HG03097 (cell line): Measurements from ENCODE around the gene PHF2.
"Not testable (repeated sequence)": the region's sequence is repeated elsewhere in the genome, so short reads cannot be mapped to it uniquely, and the experiment has no call there.

Experiments used
- ATAC-seq: cut with Tn5 transposase; IDR thresholded peaks from one replicate; pipeline ENCODE4 v1.9.1; 2021; ENCODE audit not compliant: unreplicated experiment, low FRiP score

The PHF2 gene

DNA sequence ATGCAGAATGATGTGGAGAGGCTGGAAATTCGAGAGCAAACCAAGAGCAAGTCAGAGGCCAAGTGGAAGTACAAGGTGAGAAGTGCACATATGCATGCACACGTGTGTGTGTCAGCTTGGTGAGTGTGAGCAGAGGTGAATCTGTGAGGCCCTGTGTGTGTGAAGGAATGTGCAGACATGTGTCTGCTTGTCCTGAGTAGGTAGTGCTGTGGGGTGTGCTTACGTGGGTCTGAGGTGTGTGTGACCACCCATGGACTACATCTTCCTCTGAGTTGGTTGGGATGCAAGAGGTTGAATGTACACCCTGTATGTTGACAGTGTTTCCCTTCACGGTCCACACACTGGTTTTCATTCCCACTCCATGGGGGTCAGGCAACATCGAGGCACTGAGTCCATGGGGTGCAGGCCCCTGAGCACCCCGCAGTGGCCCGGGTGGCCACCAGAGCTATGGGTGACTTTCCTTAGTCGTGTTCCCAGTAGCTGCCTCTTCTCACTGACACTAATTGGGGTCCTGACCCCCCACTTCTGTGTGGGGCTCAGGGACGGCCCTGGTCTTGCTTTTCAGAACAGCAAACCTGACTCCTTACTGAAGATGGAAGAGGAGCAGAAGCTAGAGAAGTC, 86.7 kb downstream of the PHF2 start:
- no peak for ATAC-seq

DNA sequence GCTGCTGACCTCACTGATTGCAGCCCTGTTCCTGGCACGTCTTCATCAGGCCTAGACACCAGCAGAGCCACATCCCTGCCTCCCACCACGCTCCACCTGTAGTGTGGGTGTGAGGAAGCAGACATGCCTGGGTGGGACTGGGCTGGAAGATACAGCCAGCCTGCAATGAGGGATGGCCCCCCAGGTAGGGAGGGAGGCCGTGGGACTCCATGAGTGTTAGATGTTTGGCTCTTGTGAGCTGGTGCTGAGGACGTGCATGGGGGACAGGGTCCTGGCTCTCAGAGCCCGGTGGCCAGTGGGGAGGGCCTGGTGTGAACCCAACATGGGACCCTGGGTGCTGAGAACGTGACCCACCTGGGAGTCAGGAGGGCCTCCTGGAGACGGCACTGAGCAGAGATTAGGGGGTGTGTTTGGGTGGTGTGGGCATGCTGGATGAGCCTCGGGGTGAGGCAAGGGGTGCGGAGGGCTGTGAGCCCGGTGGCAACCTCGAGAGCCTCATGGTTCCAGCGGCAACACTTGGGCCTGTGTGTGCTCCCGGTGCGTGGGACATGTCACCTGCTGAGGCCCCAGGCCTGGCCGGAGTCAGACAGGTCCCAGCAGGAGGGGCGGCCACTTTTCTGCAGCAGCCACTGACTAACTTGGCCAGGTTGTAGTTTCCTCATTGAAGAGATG, 87.6 kb downstream of the PHF2 start:
- ATAC-seq = no peak

DNA sequence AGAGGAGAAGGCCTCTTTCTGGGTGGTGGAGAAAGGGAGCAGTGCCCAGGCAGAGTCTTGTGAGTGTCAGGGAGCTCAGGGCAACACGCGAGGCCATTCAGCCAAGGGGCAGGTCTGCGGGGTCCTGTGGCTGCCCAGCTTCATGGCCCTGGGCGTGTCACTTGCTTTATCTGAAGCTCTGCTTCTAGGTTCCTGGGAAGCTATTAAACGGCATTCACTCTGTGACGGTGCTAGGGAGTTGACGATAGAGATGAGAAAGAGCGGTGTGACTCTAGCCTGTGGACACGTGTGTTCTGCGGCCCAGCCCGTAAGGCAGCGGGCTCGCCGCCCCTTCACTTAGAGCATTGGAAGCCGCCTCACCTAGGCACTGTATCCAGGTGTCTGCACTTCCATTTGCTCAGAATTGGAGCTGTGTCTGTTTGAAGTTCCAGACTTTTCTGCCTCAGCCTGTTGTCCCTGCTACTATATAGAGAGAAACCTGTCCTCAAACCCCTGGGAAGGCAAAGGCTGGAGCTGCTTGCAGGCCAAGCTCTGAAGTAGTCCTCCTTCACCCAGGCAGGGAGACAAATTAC, 88.3 kb downstream of the PHF2 start:
- no peak for ATAC-seq

DNA sequence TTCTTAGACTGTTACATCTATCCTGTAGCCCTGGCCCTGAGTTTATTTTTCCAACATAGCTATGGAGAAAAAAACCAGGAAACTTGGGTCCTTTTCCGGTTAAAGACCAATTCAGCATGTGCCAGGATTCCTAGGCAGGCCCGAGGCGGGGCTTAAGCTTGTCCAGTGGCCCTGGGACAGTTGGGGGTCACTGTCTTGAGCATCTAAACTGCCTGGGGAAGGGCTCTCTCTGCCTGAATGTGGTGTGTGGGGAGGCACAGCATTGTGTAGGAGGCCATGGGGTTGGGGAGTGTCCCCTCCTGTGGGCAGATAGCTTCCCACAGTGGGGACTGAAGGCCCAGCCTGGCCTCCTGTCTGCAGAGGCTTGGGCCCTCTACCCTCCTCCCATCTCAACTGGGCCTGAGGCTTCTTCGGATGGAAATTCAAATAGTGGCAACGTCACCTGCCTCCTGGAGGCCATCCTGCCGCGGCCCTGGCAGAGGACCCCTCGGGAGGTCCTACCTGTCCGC, 88.8 kb downstream of the PHF2 start:
- ATAC-seq = no peak

DNA sequence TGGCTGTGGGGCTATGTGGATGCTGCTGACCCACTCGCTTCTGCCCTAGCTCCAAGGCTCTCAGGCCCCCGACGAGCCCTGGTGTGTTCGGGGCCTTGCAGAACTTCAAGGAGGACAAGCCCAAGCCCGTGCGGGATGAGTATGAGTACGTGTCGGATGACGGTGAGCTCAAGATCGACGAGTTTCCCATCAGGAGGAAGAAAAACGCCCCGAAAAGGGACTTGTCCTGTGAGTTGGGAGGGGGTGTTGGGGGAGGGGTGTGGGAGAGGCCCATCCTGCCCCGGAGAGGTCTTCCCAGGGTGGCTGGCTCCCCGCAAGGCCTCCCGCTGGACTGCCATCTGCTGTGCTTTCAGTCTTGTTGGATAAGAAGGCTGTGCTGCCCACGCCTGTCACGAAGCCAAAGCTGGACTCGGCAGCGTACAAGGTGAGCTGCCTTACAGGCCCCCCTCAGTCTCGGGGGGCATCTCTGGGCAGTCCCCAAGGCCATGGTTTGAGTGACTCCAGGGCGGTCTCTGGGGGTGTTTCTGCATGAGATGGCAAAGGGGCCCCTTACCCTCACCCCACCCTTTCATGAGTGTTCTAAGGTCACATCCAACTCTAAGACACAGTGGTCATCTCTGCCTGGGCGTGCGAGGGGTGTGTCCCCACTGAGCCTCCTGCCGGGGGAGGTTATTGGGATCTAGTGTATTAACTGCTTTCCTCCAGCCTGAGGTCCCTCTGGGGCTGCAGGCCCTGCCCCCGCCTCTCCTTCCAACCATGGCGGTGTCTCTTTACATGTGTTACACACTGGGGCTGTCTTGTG, 89.5 kb downstream of the PHF2 start:
- ATAC-seq = no peak

DNA sequence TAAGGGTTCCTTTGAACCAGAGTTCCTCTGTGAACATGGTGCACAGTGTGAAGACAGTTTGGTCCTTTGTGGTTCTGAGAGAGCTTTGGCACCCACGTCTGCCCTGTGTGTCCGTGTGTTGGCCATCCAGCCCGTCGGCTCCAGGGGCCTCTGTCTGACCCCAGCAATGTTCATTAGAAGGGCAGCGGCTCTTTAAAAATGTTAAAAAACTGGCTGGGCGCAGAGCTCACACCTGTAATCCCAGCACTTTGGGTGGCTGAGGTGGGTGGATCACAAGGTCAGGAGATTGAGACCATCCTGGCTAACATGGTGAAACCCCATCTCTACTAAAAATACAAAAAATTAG, 90.0 kb downstream of the PHF2 start:
- ATAC-seq = not testable (repeated sequence)

DNA sequence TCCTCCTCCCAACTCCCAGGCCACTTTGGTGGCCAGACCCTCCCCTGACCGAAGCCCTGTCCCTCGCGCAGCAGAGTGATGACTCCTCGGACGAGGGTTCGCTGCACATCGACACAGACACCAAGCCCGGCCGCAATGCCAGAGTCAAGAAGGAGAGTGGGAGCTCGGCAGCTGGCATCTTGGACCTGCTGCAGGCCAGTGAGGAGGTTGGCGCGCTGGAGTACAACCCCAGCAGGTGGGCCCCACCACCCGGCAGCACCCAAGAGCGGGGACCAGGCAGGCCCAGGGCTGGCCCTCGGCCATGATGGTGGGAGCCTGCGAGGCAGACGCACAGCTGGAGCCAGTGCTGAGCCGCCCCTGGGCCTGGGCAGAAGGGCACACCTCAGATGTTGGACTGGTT, 90.6 kb downstream of the PHF2 start:
- no peak for ATAC-seq

DNA sequence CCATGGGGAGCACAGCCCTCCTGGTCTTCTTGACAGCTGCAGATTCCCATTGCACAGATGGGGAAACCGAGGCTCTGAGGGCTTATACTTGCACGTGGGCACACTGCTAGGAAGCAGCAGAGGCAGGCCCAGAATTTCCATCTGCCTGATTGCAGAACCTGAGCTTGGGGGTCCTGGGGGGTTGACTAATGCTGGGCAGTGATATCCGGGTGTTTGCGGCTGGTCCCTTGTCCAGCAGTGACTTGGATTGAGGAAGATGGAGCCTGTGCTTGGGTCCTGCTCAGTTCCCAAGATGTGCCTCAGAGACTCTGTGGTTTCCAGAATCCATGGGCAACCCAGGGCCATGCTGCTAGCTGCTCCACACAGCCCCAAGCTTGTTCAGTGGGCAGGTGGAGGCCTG, 91.2 kb downstream of the PHF2 start:
- ATAC-seq = no peak

DNA sequence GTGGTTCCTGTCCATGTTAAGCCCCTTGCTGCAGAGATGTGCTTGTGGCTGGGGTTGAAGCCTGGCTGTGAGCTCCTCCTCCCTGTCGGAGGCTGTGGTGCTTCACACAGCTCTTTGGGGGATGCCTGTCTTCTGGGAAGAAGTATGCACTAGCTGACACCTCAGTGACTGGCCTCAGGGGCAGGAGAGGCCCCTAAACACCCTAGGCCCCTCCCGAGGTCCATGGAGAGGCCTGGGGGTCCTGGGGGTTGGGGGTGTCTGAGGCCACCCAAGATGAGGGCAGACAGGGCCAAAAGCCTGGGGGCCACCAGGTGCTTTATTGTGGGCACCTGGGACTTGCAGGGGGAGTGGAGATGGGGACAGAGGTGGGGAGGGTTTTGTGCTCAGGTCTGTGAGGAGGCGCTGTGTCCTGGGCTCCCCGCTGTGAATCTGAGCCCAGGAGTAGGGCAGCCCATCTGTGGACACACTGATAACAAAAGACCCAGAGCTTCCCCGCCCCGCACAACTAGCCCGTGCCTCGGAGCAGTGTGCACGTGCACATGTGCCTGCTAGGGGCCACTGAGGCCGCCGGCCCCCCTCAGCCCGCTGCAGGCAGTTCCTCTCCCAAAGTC, 92.0 kb downstream of the PHF2 start:
- no peak for ATAC-seq

DNA sequence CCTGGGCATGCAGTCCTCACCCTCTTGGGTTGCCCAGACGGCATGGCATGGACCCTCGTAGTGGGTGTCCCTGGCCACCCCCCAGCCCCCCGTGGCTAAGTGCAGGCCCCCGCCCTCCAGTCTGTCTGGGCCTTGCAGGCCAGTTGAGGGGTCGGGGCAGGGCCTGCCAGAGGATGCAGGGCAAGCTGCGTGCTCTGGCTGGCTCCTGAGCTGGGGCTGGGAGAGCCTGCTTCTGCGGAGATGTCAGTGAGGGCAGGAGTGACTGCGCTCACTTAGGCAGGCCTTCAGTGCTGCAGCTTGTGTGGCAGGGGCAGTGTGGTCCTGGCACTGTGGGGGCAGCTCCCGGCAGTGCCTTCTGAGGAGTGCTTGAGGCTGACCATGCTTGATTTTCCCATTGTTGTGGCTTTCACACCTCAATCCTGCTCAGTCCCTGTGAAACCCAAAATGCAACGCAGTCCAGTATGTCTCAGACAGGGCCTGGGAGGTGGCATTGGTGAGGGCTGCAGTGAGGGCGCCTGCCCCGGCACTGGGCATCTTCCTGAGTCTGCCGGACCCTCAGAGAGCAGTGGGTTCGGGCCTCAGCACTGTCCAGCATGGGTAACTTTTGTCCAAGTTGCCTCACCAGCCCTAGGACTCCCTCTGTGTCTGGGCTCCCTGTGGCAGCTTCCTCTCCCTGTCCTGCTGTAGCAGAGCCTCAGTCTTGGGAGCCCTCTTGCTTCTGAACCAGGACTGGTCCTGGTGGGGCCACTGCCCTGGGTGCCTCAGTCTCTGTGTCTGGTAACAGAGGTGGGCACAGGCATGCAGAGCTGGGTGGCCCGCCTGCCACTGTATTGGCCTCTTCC, 93.0 kb downstream of the PHF2 start:
- no peak for ATAC-seq

DNA sequence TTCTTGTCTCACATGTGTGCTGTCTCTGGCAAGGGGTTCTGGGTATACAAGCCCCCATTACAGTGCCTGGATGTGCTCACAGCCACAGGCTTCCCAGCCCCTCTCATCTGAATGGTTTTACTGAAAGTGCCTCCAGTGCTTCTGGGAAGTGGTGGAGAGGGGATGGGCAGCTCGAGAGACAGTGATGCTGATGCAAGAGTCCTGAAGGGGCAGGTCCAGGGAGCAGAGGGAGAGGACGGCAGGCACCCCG, 93.5 kb downstream of the PHF2 start:
- no peak for ATAC-seq

DNA sequence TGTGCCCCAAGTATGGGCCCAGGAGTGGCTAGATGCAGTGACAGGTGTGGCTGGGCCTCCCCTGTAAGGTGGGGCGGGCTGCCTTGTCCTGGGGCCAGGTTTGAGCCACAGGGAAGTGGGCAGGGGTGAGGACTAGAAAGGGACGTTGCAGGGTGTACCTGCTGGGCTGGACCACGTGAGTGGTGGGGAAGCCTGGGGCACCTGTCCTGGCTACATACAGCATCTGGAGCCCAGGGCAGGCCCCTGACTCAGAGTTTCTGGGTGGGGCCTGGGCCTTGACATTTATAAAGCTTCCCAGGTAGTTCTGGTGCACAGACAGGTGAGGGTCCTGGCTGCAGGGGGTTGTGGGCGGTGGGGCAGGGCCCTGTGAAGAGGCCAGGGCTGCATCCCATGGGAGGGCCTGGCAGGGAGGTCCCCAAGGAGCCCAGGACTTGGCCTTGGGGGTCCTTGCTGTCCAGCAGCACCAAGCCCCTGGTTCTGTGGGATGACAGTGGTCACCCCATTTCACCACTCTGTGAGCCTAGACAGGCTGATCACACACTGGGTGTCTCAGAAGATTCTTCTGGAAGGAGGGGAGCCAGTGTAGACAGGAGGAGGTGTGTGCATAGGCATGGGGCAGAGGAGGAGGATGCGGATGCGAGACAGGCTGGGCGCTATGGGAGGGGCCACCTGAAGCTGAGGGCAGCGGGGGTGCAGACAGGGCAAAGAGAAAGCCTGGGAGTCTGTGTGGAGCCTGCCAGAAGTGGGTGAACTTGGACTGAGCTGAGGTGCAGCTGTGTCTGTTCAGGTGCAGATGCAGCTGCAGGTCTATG, 94.0 kb downstream of the PHF2 start:
- no peak for ATAC-seq

DNA sequence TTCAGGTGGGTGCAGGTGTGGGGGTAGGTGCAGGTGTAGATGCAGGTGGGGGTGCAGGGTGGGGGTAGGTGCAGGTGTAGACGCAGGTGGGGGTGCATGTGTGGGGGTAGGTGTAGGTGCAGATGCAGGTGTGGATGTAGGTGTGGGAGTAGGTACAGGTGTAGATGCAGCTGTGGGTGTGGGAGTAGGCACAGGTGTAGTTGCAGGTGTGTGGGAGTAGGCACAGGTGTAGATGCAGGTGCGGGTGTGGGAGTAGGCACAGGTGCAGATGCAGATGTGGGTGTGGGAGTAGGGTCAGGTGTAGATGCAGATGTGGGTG, 94.6 kb downstream of the PHF2 start:
- ATAC-seq = no peak

DNA sequence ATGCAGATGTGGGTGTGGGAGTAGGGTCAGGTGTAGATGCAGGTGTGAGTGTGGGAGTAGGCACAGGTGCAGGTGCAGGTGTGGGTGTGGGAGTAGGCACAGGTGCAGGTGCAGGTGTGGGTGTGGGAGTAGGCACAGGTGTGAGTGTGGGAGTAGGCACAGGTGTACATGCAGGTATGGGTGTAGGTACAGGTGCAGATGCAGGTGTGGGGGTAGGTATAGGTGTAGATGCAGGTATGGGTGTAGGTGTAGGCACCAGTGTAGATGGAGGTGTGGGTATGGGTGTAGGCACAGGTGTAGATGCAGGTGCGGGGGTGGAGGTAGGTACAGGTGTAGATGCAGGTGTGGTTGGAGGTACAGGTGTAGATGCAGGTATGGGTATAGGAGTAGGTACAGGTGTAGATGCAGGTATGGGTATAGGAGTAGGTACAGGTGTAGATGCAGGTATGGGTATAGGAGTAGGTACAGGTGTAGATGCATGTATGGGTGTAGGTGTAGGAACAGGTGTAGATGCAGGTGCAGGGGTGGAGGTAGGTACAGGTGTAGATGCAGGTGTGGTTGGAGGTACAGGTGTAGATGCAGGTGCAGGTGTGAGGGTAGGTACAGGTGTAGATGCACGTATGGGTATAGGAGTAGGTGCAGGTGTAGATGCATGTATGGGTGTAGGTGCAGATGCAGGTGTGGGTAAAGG, 96.1 kb downstream of the PHF2 start:
- ATAC-seq = not testable (repeated sequence)

DNA sequence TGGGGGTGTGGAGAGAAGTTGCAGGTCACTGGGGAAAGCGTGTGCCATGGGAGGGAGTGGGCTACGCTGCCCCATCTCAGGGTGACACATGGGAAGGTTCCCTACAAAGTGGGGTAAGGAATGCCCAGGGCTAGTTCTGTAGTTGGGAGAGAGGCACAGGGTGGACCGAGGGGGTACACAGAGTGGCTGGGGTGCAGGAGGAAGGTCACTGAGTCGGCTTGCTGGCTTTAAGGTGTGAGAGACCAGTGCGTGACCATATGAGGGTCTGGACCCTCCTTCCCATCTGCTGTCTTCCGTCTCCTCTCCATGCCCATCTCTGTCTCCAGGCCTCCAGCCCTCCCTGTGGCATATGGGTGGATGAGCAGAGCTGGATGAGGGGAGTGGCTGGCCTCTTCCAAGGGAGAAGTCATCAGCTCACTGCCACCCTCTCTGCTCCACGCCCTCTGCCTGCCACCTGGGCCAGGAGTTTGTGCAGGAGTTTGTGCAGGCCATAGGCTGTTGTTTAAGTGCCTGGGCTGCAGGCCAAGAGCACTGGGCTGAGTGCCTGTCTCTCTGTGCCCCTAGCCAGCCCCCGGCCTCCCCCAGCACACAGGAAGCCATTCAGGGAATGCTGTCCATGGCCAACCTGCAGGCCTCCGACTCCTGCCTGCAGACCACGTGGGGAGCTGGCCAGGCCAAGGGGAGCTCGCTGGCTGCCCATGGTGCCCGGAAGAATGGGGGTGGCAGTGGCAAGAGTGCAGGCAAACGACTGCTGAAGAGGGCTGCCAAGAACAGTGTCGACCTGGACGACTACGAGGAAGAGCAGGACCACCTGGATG, 96.8 kb downstream of the PHF2 start:
- no peak for ATAC-seq

DNA sequence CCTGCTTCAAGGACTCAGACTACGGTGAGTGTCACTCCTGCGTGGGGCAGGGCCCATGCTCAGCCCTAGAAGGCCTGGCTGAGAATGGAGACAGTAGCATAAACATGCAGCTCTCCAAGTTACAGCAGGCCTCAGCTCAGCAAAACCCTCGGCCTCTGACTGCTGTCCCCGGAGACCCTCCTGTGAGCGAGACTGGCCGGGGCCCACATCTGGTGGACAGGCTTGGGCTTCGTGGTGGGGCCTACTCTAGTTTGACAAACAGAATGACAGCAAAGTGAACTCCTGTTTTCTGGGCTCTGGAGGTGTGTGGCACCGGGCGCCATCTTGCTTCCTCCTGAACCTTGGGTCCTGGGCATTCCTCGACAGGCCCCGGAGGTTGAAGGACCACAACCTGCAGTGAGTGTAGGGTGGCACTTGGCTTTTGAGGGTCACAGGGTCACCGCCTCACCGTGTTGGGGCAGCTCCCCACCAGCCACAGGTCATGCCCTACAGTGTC, 97.5 kb downstream of the PHF2 start:
- no peak for ATAC-seq

DNA sequence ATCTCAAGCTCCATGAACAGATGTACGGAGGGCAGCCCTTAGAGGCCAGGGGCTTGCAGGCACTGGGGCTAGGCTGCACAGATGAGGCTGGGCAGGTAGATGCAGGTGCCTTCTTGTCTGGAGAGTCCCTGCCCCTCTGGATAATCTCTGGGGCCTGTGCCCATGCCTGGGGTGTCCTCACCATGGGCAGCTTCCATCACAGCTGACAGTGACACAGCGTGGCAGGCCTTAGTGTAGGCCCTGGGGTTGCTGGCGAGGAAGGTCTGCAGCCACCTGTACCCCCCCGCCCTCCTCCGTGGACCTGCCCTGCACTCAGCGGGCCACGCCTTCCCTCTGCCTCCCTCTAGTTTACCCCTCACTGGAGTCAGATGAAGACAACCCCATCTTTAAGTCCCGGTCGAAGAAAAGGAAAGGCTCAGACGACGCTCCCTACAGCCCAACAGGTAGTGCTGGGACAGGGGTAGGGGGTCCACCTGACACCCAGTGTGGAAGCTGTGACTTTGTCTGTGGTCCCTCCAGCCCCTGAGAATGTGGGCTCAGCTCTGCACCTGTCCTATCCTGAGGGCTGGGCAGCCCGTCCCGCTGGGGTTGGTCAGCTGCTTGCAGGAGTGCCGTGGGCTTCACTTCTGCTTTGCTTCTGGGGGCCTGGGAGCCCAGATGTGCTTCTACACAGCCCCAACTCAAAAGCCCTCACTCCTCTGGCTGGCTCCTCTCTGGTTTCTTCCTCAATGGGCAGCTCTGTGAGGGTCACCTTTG, 98.4 kb downstream of the PHF2 start:
- no peak for ATAC-seq
